ENCODE measurements around the gene GCM1.
"Not testable (repeated sequence)": the region's sequence is repeated elsewhere in the genome, so short reads cannot be mapped to it uniquely, and the experiment has no call there.

GCM1 gene

DNA sequence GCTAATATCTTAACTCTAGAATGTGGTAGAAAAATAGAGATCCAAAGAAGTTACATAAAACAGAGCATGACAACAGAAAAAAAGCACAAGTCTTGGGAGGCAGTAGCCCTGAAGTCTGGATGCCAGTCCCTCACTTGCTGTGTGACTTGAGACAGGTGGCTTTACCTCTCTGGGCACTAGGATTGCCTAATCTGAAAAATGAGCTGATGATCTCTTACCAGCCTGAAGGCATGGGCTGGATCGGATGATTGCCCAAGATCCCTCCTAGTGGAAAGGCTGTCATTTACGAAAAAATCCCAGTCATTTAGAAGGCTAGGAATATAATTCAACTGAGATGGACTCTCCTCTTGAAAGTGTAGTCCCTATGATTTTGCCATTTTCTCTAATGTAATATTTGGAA lies 10.9 kb upstream of the GCM1 start:
- WGBS = 73% methylated on average over 1 of the region's 2 CpGs
- H3K27ac ChIP-seq (ENCODE audit: low read length, poor library complexity, severe bottlenecking) = no peak overlapping the region
- H3K9me3 ChIP-seq (ENCODE audit: control insufficient read depth, low read length) = no peaks in the 10 kb centered on the region
- no peak overlapping the region for H2BK12ac ChIP-seq (ENCODE audit: low read length in 2 of 2)
- DNase-seq = no peak
- no peaks in the 10 kb centered on the region for H3K4me1 ChIP-seq (ENCODE audit: control insufficient read depth, insufficient read depth, low read depth, low read length)
- H2AK5ac ChIP-seq (ENCODE audit: low read length, severe bottlenecking) = no peak overlapping the region
- H2BK5ac ChIP-seq (ENCODE audit: low read depth, low read length, poor library complexity, severe bottlenecking) = no peak overlapping the region
- no peak overlapping the region for H2AFZ ChIP-seq (ENCODE audit: low read depth, low read length)
- no peak overlapping the region for H3K9ac ChIP-seq (ENCODE audit: low read length)
- H2BK15ac ChIP-seq (ENCODE audit: low read depth, poor library complexity, severe bottlenecking) = no peak overlapping the region
- H4K91ac ChIP-seq (ENCODE audit: low read length) = no peak overlapping the region
- no peak overlapping the region for H3K14ac ChIP-seq (ENCODE audit: low read length in 2 of 2)
- no peak overlapping the region for H3K18ac ChIP-seq (ENCODE audit: low read depth in 1 of 2, low read length in 2 of 2)
- H4K8ac ChIP-seq (ENCODE audit: low read length) = no peak overlapping the region
- no peak overlapping the region for H2BK120ac ChIP-seq (ENCODE audit: low read depth, low read length)
- no peak overlapping the region for H3K4me2 ChIP-seq (ENCODE audit: low read length, poor library complexity, severe bottlenecking)
- H3K79me1 ChIP-seq (replicated peaks; ENCODE audit: low read length, poor library complexity, severe bottlenecking) = no peaks in the 10 kb centered on the region
- H3K36me3 ChIP-seq (ENCODE audit: control insufficient read depth in 1 of 2, insufficient read depth in 2 of 2, low read depth in 1 of 2, low read length in 2 of 2) = no peaks in the 10 kb centered on the region
- no peak overlapping the region for H3K4me3 ChIP-seq (ENCODE audit: insufficient read depth in 1 of 2, low read depth in 1 of 2, low read length in 2 of 2)
- no peak overlapping the region for H3K23ac ChIP-seq (ENCODE audit: low read length in 2 of 2)
- H3K27me3 ChIP-seq (ENCODE audit: control insufficient read depth in 1 of 2, insufficient read depth in 1 of 2, low read length in 2 of 2) = no peaks in the 10 kb centered on the region
- H3K4ac ChIP-seq (ENCODE audit: low read depth in 1 of 2, low read length in 2 of 2) = no peak overlapping the region

DNA sequence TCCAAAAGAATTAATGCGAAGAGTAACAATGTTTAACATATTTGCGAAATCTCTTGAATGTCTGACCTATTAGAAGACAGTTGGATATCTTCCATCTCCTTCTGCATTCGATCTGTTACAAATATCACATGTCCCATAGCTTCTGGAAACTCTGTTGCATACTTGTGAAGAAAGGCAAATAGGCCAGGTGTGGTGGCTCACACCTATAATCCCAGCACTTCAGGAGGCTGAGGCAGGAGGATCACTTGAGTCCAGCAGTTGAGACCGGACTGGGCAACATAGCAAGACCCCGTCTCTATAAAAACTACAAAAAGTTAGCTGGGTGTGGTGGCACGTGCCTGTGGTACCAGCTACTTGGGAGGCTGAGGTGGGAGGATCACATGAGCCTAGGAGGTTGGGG lies 9.4 kb upstream of the GCM1 start:
- not testable (repeated sequence) for H4K91ac ChIP-seq (ENCODE audit: low read length); H3K4ac ChIP-seq (ENCODE audit: low read depth in 1 of 2, low read length in 2 of 2); DNase-seq; H3K79me1 ChIP-seq (replicated peaks; ENCODE audit: low read length, poor library complexity, severe bottlenecking); H3K4me3 ChIP-seq (ENCODE audit: insufficient read depth in 1 of 2, low read depth in 1 of 2, low read length in 2 of 2); H2BK12ac ChIP-seq (ENCODE audit: low read length in 2 of 2); H3K9me3 ChIP-seq (ENCODE audit: control insufficient read depth, low read length); H3K14ac ChIP-seq (ENCODE audit: low read length in 2 of 2); H3K23ac ChIP-seq (ENCODE audit: low read length in 2 of 2); H3K4me2 ChIP-seq (ENCODE audit: low read length, poor library complexity, severe bottlenecking); H3K18ac ChIP-seq (ENCODE audit: low read depth in 1 of 2, low read length in 2 of 2); H3K9ac ChIP-seq (ENCODE audit: low read length); H2BK15ac ChIP-seq (ENCODE audit: low read depth, poor library complexity, severe bottlenecking); H2BK5ac ChIP-seq (ENCODE audit: low read depth, low read length, poor library complexity, severe bottlenecking); H2AK5ac ChIP-seq (ENCODE audit: low read length, severe bottlenecking); H3K27ac ChIP-seq (ENCODE audit: low read length, poor library complexity, severe bottlenecking); H2BK120ac ChIP-seq (ENCODE audit: low read depth, low read length); H3K36me3 ChIP-seq (ENCODE audit: control insufficient read depth in 1 of 2, insufficient read depth in 2 of 2, low read depth in 1 of 2, low read length in 2 of 2); H3K27me3 ChIP-seq (ENCODE audit: control insufficient read depth in 1 of 2, insufficient read depth in 1 of 2, low read length in 2 of 2); H4K8ac ChIP-seq (ENCODE audit: low read length); H3K4me1 ChIP-seq (ENCODE audit: control insufficient read depth, insufficient read depth, low read depth, low read length); H2AFZ ChIP-seq (ENCODE audit: low read depth, low read length)
- WGBS = 87% methylated on average over 5 of the region's 6 CpGs

DNA sequence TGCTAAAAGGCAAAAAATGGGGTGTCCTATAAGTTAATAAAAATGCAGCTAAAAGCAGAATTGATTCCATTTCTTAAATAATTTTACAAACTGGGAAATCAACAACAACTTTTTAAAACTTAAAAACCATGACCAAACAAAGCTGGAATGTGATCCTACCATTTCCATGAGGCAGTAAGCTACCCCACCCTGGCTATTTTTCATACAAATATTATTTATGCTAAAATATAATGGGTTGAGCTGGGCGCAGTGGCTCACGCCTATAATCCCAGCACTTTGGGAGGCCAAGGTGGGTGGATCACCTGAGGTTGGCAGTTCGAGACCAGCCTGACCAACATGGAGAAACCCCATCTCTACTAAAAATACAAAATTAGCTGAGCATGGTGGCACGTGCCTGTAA lies 6.6 kb upstream of the GCM1 start:
- not testable (repeated sequence) for H2AFZ ChIP-seq (ENCODE audit: low read depth, low read length); H3K36me3 ChIP-seq (ENCODE audit: control insufficient read depth in 1 of 2, insufficient read depth in 2 of 2, low read depth in 1 of 2, low read length in 2 of 2); H3K4me3 ChIP-seq (ENCODE audit: insufficient read depth in 1 of 2, low read depth in 1 of 2, low read length in 2 of 2); H2BK15ac ChIP-seq (ENCODE audit: low read depth, poor library complexity, severe bottlenecking); H3K27me3 ChIP-seq (ENCODE audit: control insufficient read depth in 1 of 2, insufficient read depth in 1 of 2, low read length in 2 of 2); H3K27ac ChIP-seq (ENCODE audit: low read length, poor library complexity, severe bottlenecking); H3K18ac ChIP-seq (ENCODE audit: low read depth in 1 of 2, low read length in 2 of 2); H3K4me1 ChIP-seq (ENCODE audit: control insufficient read depth, insufficient read depth, low read depth, low read length); H2BK12ac ChIP-seq (ENCODE audit: low read length in 2 of 2); H3K9me3 ChIP-seq (ENCODE audit: control insufficient read depth, low read length); H3K4ac ChIP-seq (ENCODE audit: low read depth in 1 of 2, low read length in 2 of 2); H4K91ac ChIP-seq (ENCODE audit: low read length); DNase-seq; H2BK120ac ChIP-seq (ENCODE audit: low read depth, low read length); H4K8ac ChIP-seq (ENCODE audit: low read length); H3K79me1 ChIP-seq (replicated peaks; ENCODE audit: low read length, poor library complexity, severe bottlenecking); H2BK5ac ChIP-seq (ENCODE audit: low read depth, low read length, poor library complexity, severe bottlenecking); H3K14ac ChIP-seq (ENCODE audit: low read length in 2 of 2); H3K4me2 ChIP-seq (ENCODE audit: low read length, poor library complexity, severe bottlenecking); H3K23ac ChIP-seq (ENCODE audit: low read length in 2 of 2); H2AK5ac ChIP-seq (ENCODE audit: low read length, severe bottlenecking)
- WGBS = 92% methylated on average over 4 of the region's 4 CpGs
- H3K9ac ChIP-seq (ENCODE audit: low read length) = peak overlapping the region; percentile 37

DNA sequence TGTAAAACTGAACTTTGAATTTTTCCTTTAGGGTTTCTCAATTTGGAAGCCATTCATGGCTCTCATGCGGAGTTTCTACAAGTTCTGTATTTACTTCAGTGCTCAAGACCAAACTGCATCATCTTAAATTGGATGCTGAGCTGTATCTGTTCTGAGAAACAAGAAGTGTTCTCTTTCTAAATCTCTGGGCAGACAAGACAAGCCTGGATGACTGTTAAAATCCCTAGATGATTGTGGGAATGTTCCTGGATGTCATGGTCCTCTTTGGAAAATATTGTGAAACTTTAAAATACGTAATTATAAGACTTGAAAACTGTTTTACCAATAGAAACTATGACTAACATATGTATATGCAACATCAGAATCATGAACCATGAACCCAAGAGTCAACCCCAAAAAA lies 6.2 kb upstream of the GCM1 start:
- Histone ChIP-seq H3K4me3 (ENCODE audit: insufficient read depth in 1 of 2, low read depth in 1 of 2, low read length in 2 of 2) (no peak overlapping the region), H3K4me1 (ENCODE audit: control insufficient read depth, insufficient read depth, low read depth, low read length) (no peaks in the 10 kb centered on the region), H3K23ac (ENCODE audit: low read length in 2 of 2) (no peak overlapping the region), H2BK15ac (ENCODE audit: low read depth, poor library complexity, severe bottlenecking) (no peak overlapping the region), H3K18ac (ENCODE audit: low read depth in 1 of 2, low read length in 2 of 2) (no peak overlapping the region), H2BK12ac (ENCODE audit: low read length in 2 of 2) (no peak overlapping the region), H3K79me1 (replicated peaks; ENCODE audit: low read length, poor library complexity, severe bottlenecking) (no peaks in the 10 kb centered on the region), H3K14ac (ENCODE audit: low read length in 2 of 2) (no peak overlapping the region), H2AFZ (ENCODE audit: low read depth, low read length) (no peak overlapping the region), H3K4me2 (ENCODE audit: low read length, poor library complexity, severe bottlenecking) (no peak overlapping the region), H3K4ac (ENCODE audit: low read depth in 1 of 2, low read length in 2 of 2) (no peak overlapping the region), H2BK5ac (ENCODE audit: low read depth, low read length, poor library complexity, severe bottlenecking) (no peak overlapping the region), H4K91ac (ENCODE audit: low read length) (no peak overlapping the region), H3K9ac (ENCODE audit: low read length) (peak overlapping the region; percentile 37), H4K8ac (ENCODE audit: low read length) (no peak overlapping the region), H3K9me3 (ENCODE audit: control insufficient read depth, low read length) (no peaks in the 10 kb centered on the region), H2BK120ac (ENCODE audit: low read depth, low read length) (no peak overlapping the region), H3K27me3 (ENCODE audit: control insufficient read depth in 1 of 2, insufficient read depth in 1 of 2, low read length in 2 of 2) (no peaks in the 10 kb centered on the region), H3K36me3 (ENCODE audit: control insufficient read depth in 1 of 2, insufficient read depth in 2 of 2, low read depth in 1 of 2, low read length in 2 of 2) (no peaks in the 10 kb centered on the region), H2AK5ac (ENCODE audit: low read length, severe bottlenecking) (no peak overlapping the region), H3K27ac (ENCODE audit: low read length, poor library complexity, severe bottlenecking) (no peak overlapping the region)
- DNase-seq = no peak
- no CpG with 5 or more reads among the region's 2 CpGs for WGBS

Data from mesenchymal stem cell (in vitro differentiated cells and primary cell).